RKO (cell line): Measurements from ENCODE around the gene STX12.
"Not testable (repeated sequence)": the region's sequence is repeated elsewhere in the genome, so short reads cannot be mapped to it uniquely, and the experiment has no call there.

Experiments used
- DNase-seq: peaks from one replicate; pipeline ENCODE4 v3.0.0-alpha.2; 2016; ENCODE audit warnings: low spot score

The STX12 gene

DNA sequence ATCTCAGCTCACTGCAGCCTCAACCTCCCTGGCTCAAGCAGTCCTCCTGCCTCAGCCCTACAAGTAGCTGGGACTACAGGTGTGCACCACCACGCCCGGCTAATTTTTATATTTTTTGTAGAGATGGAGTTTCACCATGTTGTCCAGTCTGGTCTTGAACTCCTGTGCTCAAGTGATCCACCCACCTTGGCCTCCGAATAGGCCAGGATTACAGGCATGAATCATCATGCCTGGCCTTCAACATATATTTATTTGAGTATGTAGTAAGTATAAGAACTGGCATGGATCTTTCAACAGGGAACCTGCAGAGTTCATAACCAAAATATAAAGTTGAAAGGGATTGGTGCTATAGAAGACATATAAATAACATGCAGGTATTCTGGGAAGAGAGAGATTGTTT is 2.3 kb downstream of the STX12 start:
- DNase-seq, result not testable (repeated sequence)

GRCh38 chr1:27776276-27776675 is 3.3 kb downstream of the STX12 start:
- not testable (repeated sequence) for DNase-seq

GRCh38 chr1:27778056-27778455 is 5.0 kb downstream of the STX12 start:
- DNase-seq, result no peak

- DNase-seq, result no peak
Observed at GRCh38 chr1:27779122-27779521, 6.1 kb downstream of the STX12 start.

GRCh38 chr1:27782950-27783349 is 9.9 kb downstream of the STX12 start:
- DNase-seq, result no peak

DNA sequence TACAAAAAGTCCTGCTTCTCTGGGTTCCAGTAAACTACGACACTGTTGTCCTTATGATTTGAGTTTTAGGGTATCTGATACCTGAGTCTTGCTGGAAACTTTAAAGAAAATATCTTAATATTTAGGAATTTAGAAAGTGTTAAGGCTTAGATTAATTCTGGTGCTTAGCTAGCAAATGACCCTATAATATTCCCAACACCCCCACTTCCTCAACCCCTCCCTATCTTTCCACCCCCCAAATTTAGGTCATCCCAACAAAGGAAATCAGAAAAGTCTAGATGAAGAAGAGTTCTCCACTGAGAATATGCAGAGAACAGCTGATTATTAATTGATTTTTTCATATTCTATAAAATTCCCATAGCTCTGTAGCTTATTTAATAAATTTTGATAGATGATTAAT is 11.7 kb downstream of the STX12 start:
- no peak for DNase-seq

DNA sequence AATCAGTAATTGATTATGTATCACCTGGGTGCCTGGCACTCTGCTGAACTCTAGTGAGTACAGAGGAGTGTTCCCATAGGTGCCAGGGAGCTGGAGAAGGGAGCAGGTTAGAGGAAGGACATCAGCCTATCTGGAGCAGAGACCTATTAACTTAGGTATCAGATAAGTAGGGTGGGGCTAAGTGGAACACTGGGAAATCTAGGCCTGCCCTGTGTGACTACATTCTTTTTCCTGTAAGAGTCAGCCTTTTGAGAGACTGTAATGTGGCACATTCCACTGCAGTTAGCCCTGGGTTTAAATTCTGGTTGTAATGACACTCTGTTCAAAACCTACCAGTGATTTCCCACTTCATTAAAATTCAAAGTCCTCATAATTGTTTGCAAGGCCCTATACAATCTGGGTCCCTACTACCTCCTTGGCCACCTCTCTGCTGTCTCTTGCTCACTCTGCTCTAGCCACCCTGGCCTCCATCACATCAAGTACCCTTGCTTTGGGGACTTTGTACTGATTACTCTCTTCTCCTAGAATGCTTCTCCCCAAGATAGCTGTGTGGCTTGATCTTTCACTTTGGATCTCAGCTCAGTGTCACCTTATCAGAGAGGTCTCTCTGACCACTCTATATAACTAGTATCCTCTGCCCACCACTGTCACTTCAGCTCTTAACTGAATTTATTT is 12.9 kb downstream of the STX12 start:
- DNase-seq, result no peak

DNA sequence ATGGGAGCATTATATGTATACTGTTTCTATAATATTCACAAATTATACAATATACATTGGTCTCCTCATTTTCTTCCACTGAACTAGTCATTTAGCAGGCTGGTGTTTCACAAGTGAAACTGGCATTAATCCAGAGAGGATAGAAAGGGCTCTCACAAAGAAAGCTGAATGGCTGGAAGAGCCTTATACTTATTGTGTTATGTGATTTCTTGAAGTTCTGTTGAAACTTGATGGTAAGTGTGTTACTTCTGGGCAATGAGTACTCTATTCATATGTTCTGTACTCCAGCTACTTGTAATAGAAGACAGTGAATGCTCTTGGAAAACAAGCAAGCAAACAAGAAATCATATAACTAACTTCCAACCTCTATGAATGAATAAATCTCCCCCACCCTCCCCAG is 14.9 kb downstream of the STX12 start:
- no peak for DNase-seq

GRCh38 chr1:27789540-27790041 is 16.6 kb downstream of the STX12 start:
- DNase-seq, result no peak

DNA sequence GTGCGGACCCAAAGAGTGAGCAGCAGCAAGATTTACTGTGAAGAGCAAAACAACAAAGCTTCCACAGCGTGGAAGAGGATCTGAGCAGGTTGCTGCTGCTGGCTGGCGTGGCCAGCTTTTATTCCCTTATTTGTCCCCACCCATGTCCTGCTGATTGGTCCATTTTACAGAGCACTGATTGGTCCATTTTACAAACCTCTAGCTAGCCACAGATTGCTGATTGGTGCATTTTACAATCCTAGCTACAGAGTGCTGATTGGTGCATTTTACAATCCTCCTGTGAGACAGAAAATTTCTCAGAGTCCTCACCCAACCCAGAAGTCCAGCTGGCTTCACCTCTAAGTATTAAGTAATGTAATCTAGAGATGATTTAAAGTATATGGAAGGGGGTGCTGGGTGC is 17.3 kb downstream of the STX12 start:
- not testable (repeated sequence) for DNase-seq

- DNase-seq, result no peak
Observed at GRCh38 chr1:27795601-27796000, 22.6 kb downstream of the STX12 start.

- no peak for DNase-seq
Observed at GRCh38 chr1:27804791-27805190, 31.8 kb downstream of the STX12 start.

- DNase-seq, result no peak
Observed at GRCh38 chr1:27806758-27807157, 33.7 kb downstream of the STX12 start.

- DNase-seq, result no peak
Observed at GRCh38 chr1:27807385-27807784, 34.4 kb downstream of the STX12 start.

DNA sequence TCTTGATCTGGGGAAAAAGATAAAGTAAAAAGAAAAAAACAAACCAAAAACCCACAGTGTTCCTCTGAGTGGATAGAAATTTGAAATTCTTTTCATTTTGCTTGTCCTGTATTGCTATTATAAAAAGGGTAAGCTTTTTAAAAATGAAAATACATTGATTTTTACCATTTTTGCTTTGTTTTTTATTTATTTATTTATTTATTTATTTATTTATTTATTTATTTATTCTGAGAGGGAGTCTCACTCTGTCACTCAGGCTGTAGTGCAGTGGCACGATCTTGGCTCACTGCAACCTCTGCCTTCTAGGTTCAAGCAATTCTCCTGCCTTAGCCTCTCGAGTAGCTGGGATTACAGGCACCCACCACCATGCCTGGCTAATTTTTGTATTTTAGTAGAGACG is 35.1 kb downstream of the STX12 start:
- not testable (repeated sequence) for DNase-seq

DNA sequence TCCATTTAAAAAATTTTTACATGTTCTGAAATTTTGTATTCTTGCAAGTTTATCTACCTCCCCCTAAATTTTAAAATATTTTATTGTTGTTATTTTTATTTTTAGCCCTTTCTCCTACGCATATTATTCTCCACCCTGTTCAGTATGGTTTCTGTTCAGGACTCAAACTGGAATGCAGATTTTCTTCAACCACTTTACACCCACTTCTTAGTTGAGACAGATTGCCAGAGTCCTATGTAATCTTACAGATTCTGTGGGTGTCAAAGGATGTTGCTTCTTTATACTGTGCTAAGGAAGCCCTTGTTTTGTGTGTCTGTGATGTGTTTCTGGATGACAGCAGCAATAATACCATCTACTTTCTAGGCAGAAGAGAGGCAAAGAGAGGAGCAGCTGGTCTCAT is 36.9 kb downstream of the STX12 start:
- DNase-seq, result no peak

GRCh38 chr1:27811741-27812500 is 38.9 kb downstream of the STX12 start:
- DNase-seq, result no peak

DNA sequence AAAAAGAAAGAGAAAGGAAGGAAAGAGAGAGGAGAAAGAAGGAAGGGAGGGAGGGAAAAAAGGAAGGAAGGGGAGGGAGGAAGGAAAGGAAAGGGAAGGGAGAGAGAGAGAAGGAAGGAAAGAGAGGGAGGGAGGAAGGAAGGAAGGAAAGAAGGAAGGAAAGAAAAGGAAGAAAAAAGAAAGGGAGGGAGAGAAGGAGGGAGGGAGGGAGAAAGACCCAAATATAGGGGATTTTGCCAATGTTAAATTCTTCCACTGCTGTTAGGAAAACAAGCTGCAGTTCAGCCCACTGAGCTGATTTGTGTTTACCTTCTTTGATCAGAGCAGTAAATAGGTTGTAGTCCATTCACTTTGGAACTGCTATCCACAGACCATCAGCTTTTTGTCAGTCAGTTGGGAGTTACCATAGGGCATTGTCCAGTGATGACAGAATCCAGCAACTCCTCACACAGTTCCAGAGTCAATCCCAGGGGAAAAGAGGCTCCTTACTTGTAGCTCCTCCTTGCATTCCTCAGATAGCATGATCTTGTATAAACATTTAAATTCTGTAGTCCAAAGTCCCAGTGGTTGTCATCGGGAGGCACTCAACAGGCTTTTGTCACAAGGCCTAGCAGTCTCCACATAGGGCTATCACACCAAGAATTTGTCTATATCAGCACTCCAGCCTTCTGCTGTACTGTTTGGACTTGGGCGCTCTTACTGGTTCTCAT is 44.1 kb downstream of the STX12 start:
- no peak for DNase-seq

- no peak for DNase-seq
Observed at GRCh38 chr1:27821761-27822315, 48.8 kb downstream of the STX12 start.

DNA sequence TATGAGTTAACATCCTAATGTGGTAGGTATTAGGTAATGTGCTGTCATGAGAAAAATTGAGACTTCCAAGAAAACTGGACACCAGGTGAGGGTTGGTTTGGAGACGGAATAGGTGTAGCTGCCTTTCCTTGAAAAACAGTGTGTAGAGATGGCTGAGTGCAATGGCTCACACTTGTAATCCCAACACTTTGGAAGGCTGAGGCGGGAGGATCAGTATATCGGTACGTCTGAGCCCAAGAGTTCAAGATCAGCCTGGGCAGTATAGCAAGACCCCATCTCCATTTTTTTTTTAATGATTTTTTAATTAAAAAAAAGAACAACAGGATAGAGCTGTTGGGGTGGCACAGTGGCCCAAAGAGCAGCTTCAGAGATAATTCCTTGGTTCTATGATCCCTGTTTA is 50.8 kb downstream of the STX12 start:
- DNase-seq, result no peak

DNA sequence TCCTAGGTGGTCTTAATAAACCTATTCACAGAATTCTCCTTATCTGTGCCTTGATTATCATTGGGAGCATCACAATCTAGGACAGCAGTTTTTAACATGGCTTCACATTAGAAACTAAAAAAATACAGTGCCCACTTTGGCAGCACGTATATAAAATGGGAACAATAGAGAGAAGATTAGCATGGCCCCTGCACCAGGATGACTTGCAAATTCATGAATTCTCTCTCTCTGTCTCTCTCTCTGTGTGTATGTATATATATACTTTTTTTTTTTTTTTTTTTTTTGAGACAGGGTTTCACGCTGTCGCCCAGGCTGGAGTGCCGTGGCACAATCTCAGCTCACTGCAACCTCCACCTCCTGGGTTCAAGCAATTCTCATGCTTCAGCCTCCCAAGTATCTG is 51.4 kb downstream of the STX12 start:
- DNase-seq, result no peak

GRCh38 chr1:27829339-27829960 is 56.4 kb downstream of the STX12 start:
- DNase-seq, result not testable (repeated sequence)
